Thoracic aorta (tissue), 2 donors: ENCODE measurements around the gene RBM8A. TPM values are rescaled to one million over a fixed set of nuclear protein-coding genes. Genes with fewer than 3 reads are reported as not detected.

Experiments used
- ATAC-seq: fragments of 150-250 bp; one replicate; pipeline ENCODE4 v1.8.0; 2017; ENCODE audit warnings: low read depth; ENCODE audit not compliant: insufficient number of reproducible peaks, low FRiP score
- DNase-seq: peaks from one replicate; pipeline ENCODE4 v3.0.0-alpha.2; 2020; ENCODE audit warnings: low spot score
- H3K27ac ChIP-seq, 2 donors: fragments of 200-600 bp; sonication (generic); 1 replicate in 1 of 2; 2 replicates in 1 of 2; pipeline ENCODE4 v1.5.1; 2016; ENCODE audit warnings: mild to moderate bottlenecking in 2 of 2, moderate library complexity in 2 of 2
- H3K27me3 ChIP-seq: fragments of 200-600 bp; sonication (generic); replicated peaks from 2 replicates; pipeline ENCODE4 v1.6.0; 2016; ENCODE audit warnings: mild to moderate bottlenecking; ENCODE audit not compliant: insufficient read depth
- H3K36me3 ChIP-seq: fragments of 200-600 bp; sonication (generic); one replicate; pipeline ENCODE4 v1.5.1; 2016
- H3K4me1 ChIP-seq, 2 donors: fragments of 200-600 bp; sonication (generic); 1 replicate in 1 of 2; 2 replicates in 1 of 2; pipeline versions ENCODE4 v1.5.1 to v1.6.0; 2016; ENCODE audit warnings: low read depth in 2 of 2, mild to moderate bottlenecking in 1 of 2; ENCODE audit not compliant: control insufficient read depth in 1 of 2
- H3K4me3 ChIP-seq: fragments of 200-600 bp; sonication (generic); 2 replicates; pipeline ENCODE4 v1.5.1; 2016; ENCODE audit warnings: mild to moderate bottlenecking
- H3K9me3 ChIP-seq: fragments of 200-600 bp; sonication (generic); 2 replicates; pipeline ENCODE4 v1.5.1; 2016
- CTCF ChIP-seq: fragments of 200-600 bp; sonication (generic); IDR thresholded peaks from one replicate; pipeline ENCODE4 v1.5.1; 2019; ENCODE audit warnings: antibody characterized with exemption
- total RNA-seq, 2 donors: library from RNA; depleted of rRNA; stranded (reverse); fragments of >200 nt; gene quantifications; one replicate each; pipeline versions ENCODE4 v1.1.0 to v1.2.3, GENCODE V29; 2016

Gene RBM8A
- total RNA-seq, 2 donors from 2014 or later: 37.8 to 151 TPM

- Histone ChIP-seq H3K9me3 (no peaks in the 10 kb centered on the region), H3K27ac (no peak overlapping the region), H3K4me3 (no peak overlapping the region), H3K4me1 (peaks cover 0 to 2% of the 10 kb centered on the region in 2 donors), H3K27me3 (no peaks in the 10 kb centered on the region), H3K36me3 (no peaks in the 10 kb centered on the region)
- ATAC-seq (no peak), DNase-seq (no peak)
- TF ChIP-seq CTCF: no peak
Observed at GRCh38 chr1:145879775-145880174, 47.5 kb downstream of the RBM8A start.

- Histone ChIP-seq H3K4me1 (no peaks in the 10 kb centered on the region), H3K36me3 (no peaks in the 10 kb centered on the region)
Observed at GRCh38 chr1:145878724-145879123, 48.6 kb downstream of the RBM8A start.

GRCh38 chr1:145877923-145878486 lies 49.3 kb downstream of the RBM8A start:
- no peaks in the 10 kb centered on the region for H3K9me3 ChIP-seq
- no peak for TF ChIP-seq CTCF
- H3K36me3 ChIP-seq: no peaks in the 10 kb centered on the region
- DNase-seq (no peak), ATAC-seq (no peak)
- no peak overlapping the region for H3K27ac ChIP-seq
- no peaks in the 10 kb centered on the region for H3K27me3 ChIP-seq
- H3K4me3 ChIP-seq: no peak overlapping the region
- H3K4me1 ChIP-seq: peaks cover under 1 to 5% of the 10 kb centered on the region in 2 donors

More at GRCh38 chr1:145878724-145879123, 48.6 kb downstream of the RBM8A start:
- TF ChIP-seq CTCF: no peak
- ATAC-seq: no peak
- Histone ChIP-seq H3K27ac (no peak overlapping the region), H3K4me3 (no peak overlapping the region), H3K9me3 (no peaks in the 10 kb centered on the region), H3K27me3 (no peaks in the 10 kb centered on the region)
- no peak for DNase-seq

- H3K4me3 ChIP-seq: no peak overlapping the region
- no peaks in the 10 kb centered on the region for H3K9me3 ChIP-seq
- peaks cover 7 to 27% of the 10 kb centered on the region in 2 donors for H3K4me1 ChIP-seq
- no peak for TF ChIP-seq CTCF
- no peak for DNase-seq
- no peak for ATAC-seq
- H3K27me3 ChIP-seq: no peaks in the 10 kb centered on the region
- H3K27ac ChIP-seq: no peak overlapping the region
- H3K36me3 ChIP-seq: no peaks in the 10 kb centered on the region
Observed at GRCh38 chr1:145874646-145875045, 52.6 kb downstream of the RBM8A start.

GRCh38 chr1:145871994-145872924 lies 55.0 kb downstream of the RBM8A start:
- peak; percentile 39 for ATAC-seq
- Histone ChIP-seq H3K4me1 (peaks cover 7 to 35% of the 10 kb centered on the region in 2 donors), H3K4me3 (peak overlapping the region; percentile 71), H3K27ac (peak overlapping the region; percentile 76 to 89), H3K36me3 (peaks cover 8% of the 10 kb centered on the region), H3K27me3 (no peaks in the 10 kb centered on the region), H3K9me3 (no peaks in the 10 kb centered on the region)
- DNase-seq: no peak
- TF ChIP-seq CTCF: no peak
